ENCODE data around the gene PLPPR3.

PLPPR3 gene

GRCh38 chr19:821825-822503, at the start of gene PLPPR3:
TSS of gene PLPPR3 (minus strand) at chr19:821955. CDS start at chr19:821559, 396 bp downstream.
- H3K9me3 ChIP-seq (ENCODE audit: control insufficient read depth in 2 of 2, low read length in 2 of 2) = no peaks in the 10 kb centered on the region
- H3K27me3 ChIP-seq (ENCODE audit: control insufficient read depth in 2 of 2, insufficient read depth in 2 of 2, low read length in 2 of 2) = peaks cover 2 to 5% of the 10 kb centered on the region in 2 donors
- no peak within 1 kb of the TSS for H3K4me3 ChIP-seq (ENCODE audit: low read length in 2 of 2)
- no peaks in the 10 kb centered on the region for H3K36me3 ChIP-seq (ENCODE audit: control insufficient read depth in 2 of 2, insufficient read depth in 2 of 2, low read length in 2 of 2)
- no peak within 1 kb of the TSS for H3K27ac ChIP-seq (ENCODE audit: low read depth in 2 of 2, low read length in 2 of 2)
- peaks cover 0 to 2% of the 10 kb centered on the region in 2 donors for H3K4me1 ChIP-seq (ENCODE audit: control insufficient read depth in 2 of 2, insufficient read depth in 2 of 2, low read length in 2 of 2)
- no peak within 1 kb of the TSS for H3K9ac ChIP-seq (ENCODE audit: low read depth in 1 of 2, low read length in 2 of 2)

- Histone ChIP-seq H3K27me3 (ENCODE audit: control insufficient read depth in 2 of 2, insufficient read depth in 2 of 2, low read length in 2 of 2) (no peaks in the 10 kb centered on the region), H3K9ac (ENCODE audit: low read depth in 1 of 2, low read length in 2 of 2) (no peak overlapping the region), H3K4me3 (ENCODE audit: low read length in 2 of 2) (no peak overlapping the region), H3K4me1 (ENCODE audit: control insufficient read depth in 2 of 2, insufficient read depth in 2 of 2, low read length in 2 of 2) (peaks cover 11 to 20% of the 10 kb centered on the region in 2 donors), H3K9me3 (ENCODE audit: control insufficient read depth in 2 of 2, low read length in 2 of 2) (no peaks in the 10 kb centered on the region), H3K36me3 (ENCODE audit: control insufficient read depth in 2 of 2, insufficient read depth in 2 of 2, low read length in 2 of 2) (peaks cover 8 to 12% of the 10 kb centered on the region in 2 donors), H3K27ac (ENCODE audit: low read depth in 2 of 2, low read length in 2 of 2) (peak overlapping the region; percentile 2 to 32)
Measured at GRCh38 chr19:870963-871401, 49.2 kb upstream of the PLPPR3 start.

DNA sequence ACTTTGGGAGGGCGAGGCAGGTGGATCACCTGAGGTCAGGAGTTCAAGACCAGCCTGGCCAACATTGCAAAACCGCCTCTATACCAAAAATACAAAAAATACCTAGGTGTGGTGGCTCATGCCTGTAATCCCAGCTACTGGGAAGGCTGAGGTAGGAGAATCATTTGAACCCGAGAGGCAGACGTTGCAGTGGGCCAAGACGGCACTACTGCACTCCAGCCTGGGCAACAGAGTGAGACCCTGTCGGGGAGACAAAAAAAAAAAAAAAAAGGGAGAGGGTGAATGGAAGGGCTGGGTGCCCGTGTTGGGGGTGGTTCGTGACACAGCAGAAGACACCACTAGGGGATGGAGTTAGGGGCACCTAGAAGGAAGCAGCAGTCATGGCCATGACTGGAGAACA, 48.6 kb upstream of the PLPPR3 start:
- Histone ChIP-seq H3K27me3 (ENCODE audit: control insufficient read depth in 2 of 2, insufficient read depth in 2 of 2, low read length in 2 of 2) (no peaks in the 10 kb centered on the region), H3K4me1 (ENCODE audit: control insufficient read depth in 2 of 2, insufficient read depth in 2 of 2, low read length in 2 of 2) (peaks cover 11 to 20% of the 10 kb centered on the region in 2 donors), H3K4me3 (ENCODE audit: low read length in 2 of 2) (no peak overlapping the region), H3K9me3 (ENCODE audit: control insufficient read depth in 2 of 2, low read length in 2 of 2) (no peaks in the 10 kb centered on the region), H3K9ac (ENCODE audit: low read depth in 1 of 2, low read length in 2 of 2) (no peak overlapping the region), H3K27ac (ENCODE audit: low read depth in 2 of 2, low read length in 2 of 2) (peak overlapping the region; percentile 75 to 76), H3K36me3 (ENCODE audit: control insufficient read depth in 2 of 2, insufficient read depth in 2 of 2, low read length in 2 of 2) (peaks cover 6 to 12% of the 10 kb centered on the region in 2 donors)

DNA sequence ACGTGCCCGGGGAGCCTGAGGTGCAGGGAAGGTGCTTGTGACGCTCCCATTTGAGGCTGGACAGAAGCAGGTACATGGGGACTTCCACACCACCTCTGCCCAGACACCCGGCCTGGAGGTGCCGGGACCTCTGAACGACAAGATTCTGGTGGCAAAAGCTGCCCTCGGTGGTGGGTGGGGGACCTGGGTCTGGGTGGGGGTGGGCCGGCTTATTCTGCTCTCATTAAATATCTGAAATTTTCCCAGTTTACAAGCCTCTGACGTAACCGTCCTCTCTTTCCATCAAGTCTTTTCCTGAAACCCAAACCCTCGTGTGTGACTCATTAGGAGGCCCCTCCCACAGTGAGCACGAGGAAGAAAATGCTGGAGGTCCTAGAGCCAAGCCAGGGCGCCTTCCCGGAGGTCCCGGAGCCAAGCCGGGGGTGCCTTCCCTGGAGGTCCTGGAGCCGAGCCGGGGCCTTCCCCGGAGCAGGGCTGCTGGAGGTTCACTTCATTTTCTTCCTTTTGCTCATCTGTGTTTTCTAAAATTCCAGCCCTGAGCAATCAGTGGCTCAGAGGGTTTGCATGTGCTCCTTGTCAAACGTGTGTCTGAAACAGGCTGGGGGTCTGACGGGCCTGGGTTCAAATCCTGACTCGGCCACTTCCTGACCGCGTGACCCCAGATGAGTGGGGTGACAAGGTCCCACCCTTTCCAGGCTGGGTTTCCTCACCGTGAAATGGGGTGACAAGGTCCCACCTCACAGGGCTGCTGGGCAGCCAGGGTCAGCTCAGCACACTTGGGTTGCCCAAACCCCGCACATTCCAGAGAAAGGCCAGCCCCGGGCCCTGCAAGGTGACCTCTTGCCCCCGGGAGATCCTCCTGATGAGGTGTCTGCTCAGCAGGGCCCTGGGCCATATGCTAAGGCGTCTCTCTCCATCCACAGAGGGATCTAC, 47.8 kb upstream of the PLPPR3 start:
- Histone ChIP-seq H3K36me3 (ENCODE audit: control insufficient read depth in 2 of 2, insufficient read depth in 2 of 2, low read length in 2 of 2) (peaks cover 6 to 12% of the 10 kb centered on the region in 2 donors), H3K27ac (ENCODE audit: low read depth in 2 of 2, low read length in 2 of 2) (peak overlapping the region; percentile 75 to 76)

GRCh38 chr19:868458-869244, 46.9 kb upstream of the PLPPR3 start:
- peak overlapping the region; percentile 65 for H3K27ac ChIP-seq (ENCODE audit: low read depth in 2 of 2, low read length in 2 of 2)
- H3K9ac ChIP-seq (ENCODE audit: low read depth in 1 of 2, low read length in 2 of 2) = peak overlapping the region in 1 of 2 donors; percentile 24
- peaks cover 6 to 12% of the 10 kb centered on the region in 2 donors for H3K36me3 ChIP-seq (ENCODE audit: control insufficient read depth in 2 of 2, insufficient read depth in 2 of 2, low read length in 2 of 2)
- no peaks in the 10 kb centered on the region for H3K9me3 ChIP-seq (ENCODE audit: control insufficient read depth in 2 of 2, low read length in 2 of 2)
- H3K4me3 ChIP-seq (ENCODE audit: low read length in 2 of 2) = no peak overlapping the region
- no peaks in the 10 kb centered on the region for H3K27me3 ChIP-seq (ENCODE audit: control insufficient read depth in 2 of 2, insufficient read depth in 2 of 2, low read length in 2 of 2)
- H3K4me1 ChIP-seq (ENCODE audit: control insufficient read depth in 2 of 2, insufficient read depth in 2 of 2, low read length in 2 of 2) = peaks cover 11 to 23% of the 10 kb centered on the region in 2 donors

More for the DNA sequence above, 47.8 kb upstream of the PLPPR3 start:
- Histone ChIP-seq H3K9me3 (ENCODE audit: control insufficient read depth in 2 of 2, low read length in 2 of 2) (no peaks in the 10 kb centered on the region), H3K4me1 (ENCODE audit: control insufficient read depth in 2 of 2, insufficient read depth in 2 of 2, low read length in 2 of 2) (peaks cover 11 to 20% of the 10 kb centered on the region in 2 donors), H3K4me3 (ENCODE audit: low read length in 2 of 2) (no peak overlapping the region), H3K27me3 (ENCODE audit: control insufficient read depth in 2 of 2, insufficient read depth in 2 of 2, low read length in 2 of 2) (no peaks in the 10 kb centered on the region), H3K9ac (ENCODE audit: low read depth in 1 of 2, low read length in 2 of 2) (no peak overlapping the region)

DNA sequence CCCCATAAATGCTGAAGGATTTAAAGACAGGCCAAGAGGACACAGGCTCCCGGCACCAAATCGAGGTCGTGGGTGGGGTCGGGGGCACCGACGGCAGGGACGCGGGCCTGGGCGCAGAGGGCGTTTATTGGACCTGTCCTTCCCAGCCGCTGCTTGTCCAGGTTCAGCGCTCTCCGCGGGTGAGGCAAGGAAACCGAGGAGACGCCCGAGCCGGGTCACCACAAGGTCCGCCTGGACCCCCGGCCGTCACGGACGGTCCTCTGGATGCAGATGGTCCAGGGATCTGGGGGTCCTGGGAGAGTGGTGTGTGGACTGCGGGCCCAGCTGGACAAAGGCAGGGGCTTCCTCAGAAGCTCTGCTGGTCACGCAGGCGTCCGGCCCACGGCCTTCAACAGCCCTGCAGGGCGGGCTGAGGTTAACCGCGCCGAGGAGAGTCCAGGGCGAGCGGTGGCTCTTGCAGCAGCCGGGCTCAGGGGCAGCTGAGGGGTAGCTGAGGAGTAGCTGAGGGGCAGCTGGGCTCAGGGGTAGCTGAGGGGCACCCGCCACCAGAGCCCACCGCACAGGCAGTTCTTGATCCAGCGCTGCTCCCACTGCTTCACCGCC, 46.2 kb upstream of the PLPPR3 start:
- Histone ChIP-seq H3K27ac (ENCODE audit: low read depth in 2 of 2, low read length in 2 of 2) (no peak overlapping the region), H3K9me3 (ENCODE audit: control insufficient read depth in 2 of 2, low read length in 2 of 2) (no peaks in the 10 kb centered on the region), H3K4me1 (ENCODE audit: control insufficient read depth in 2 of 2, insufficient read depth in 2 of 2, low read length in 2 of 2) (peaks cover 9 to 29% of the 10 kb centered on the region in 2 donors)

DNA sequence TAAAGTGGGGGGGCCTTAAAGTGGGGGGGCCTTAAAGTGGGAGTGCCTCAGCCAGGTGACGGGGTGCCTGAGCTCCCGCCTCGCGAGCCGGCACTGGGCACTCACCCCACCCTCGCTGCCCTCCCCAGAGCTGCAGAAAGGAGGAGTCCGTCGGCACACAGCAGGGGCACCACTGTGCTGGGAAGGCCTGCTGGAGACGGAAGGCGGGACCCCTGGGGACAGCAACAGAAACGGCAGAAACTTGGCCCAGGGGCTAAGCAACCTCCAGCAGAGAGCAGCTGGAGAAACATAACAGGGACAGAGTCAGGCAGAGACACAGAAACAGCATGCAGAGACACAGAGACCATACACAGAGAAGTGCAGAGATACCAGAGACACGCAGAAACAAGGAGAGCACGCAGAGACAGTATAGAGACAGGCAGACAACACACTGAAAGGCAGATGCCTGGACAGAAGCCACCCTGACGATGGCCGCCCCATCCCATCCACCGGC, 45.6 kb upstream of the PLPPR3 start:
- H3K36me3 ChIP-seq (ENCODE audit: control insufficient read depth in 2 of 2, insufficient read depth in 2 of 2, low read length in 2 of 2) = peaks cover 6 to 12% of the 10 kb centered on the region in 2 donors
- H3K9ac ChIP-seq (ENCODE audit: low read depth in 1 of 2, low read length in 2 of 2) = no peak overlapping the region
- H3K27ac ChIP-seq (ENCODE audit: low read depth in 2 of 2, low read length in 2 of 2) = no peak overlapping the region
- no peaks in the 10 kb centered on the region for H3K9me3 ChIP-seq (ENCODE audit: control insufficient read depth in 2 of 2, low read length in 2 of 2)
- no peak overlapping the region for H3K4me3 ChIP-seq (ENCODE audit: low read length in 2 of 2)
- H3K27me3 ChIP-seq (ENCODE audit: control insufficient read depth in 2 of 2, insufficient read depth in 2 of 2, low read length in 2 of 2) = no peaks in the 10 kb centered on the region
- H3K4me1 ChIP-seq (ENCODE audit: control insufficient read depth in 2 of 2, insufficient read depth in 2 of 2, low read length in 2 of 2) = peaks cover 11 to 33% of the 10 kb centered on the region in 2 donors

More for the DNA sequence above, 46.2 kb upstream of the PLPPR3 start:
- Histone ChIP-seq H3K4me3 (ENCODE audit: low read length in 2 of 2) (no peak overlapping the region), H3K9ac (ENCODE audit: low read depth in 1 of 2, low read length in 2 of 2) (no peak overlapping the region), H3K27me3 (ENCODE audit: control insufficient read depth in 2 of 2, insufficient read depth in 2 of 2, low read length in 2 of 2) (no peaks in the 10 kb centered on the region), H3K36me3 (ENCODE audit: control insufficient read depth in 2 of 2, insufficient read depth in 2 of 2, low read length in 2 of 2) (peaks cover 6 to 12% of the 10 kb centered on the region in 2 donors)

GRCh38 chr19:866769-867300, 45.1 kb upstream of the PLPPR3 start:
- Histone ChIP-seq H3K9ac (ENCODE audit: low read depth in 1 of 2, low read length in 2 of 2) (no peak overlapping the region), H3K4me3 (ENCODE audit: low read length in 2 of 2) (no peak overlapping the region), H3K4me1 (ENCODE audit: control insufficient read depth in 2 of 2, insufficient read depth in 2 of 2, low read length in 2 of 2) (peaks cover 6 to 27% of the 10 kb centered on the region in 2 donors), H3K27ac (ENCODE audit: low read depth in 2 of 2, low read length in 2 of 2) (no peak overlapping the region), H3K9me3 (ENCODE audit: control insufficient read depth in 2 of 2, low read length in 2 of 2) (no peaks in the 10 kb centered on the region), H3K27me3 (ENCODE audit: control insufficient read depth in 2 of 2, insufficient read depth in 2 of 2, low read length in 2 of 2) (no peaks in the 10 kb centered on the region), H3K36me3 (ENCODE audit: control insufficient read depth in 2 of 2, insufficient read depth in 2 of 2, low read length in 2 of 2) (peaks cover 6 to 12% of the 10 kb centered on the region in 2 donors)

- H3K4me1 ChIP-seq (ENCODE audit: control insufficient read depth in 2 of 2, insufficient read depth in 2 of 2, low read length in 2 of 2) = peaks cover 5 to 18% of the 10 kb centered on the region in 2 donors
- H3K27ac ChIP-seq (ENCODE audit: low read depth in 2 of 2, low read length in 2 of 2) = peak overlapping the region in 1 of 2 donors; percentile 38
- H3K9ac ChIP-seq (ENCODE audit: low read depth in 1 of 2, low read length in 2 of 2) = no peak overlapping the region
- H3K4me3 ChIP-seq (ENCODE audit: low read length in 2 of 2) = no peak overlapping the region
- no peaks in the 10 kb centered on the region for H3K27me3 ChIP-seq (ENCODE audit: control insufficient read depth in 2 of 2, insufficient read depth in 2 of 2, low read length in 2 of 2)
- no peaks in the 10 kb centered on the region for H3K9me3 ChIP-seq (ENCODE audit: control insufficient read depth in 2 of 2, low read length in 2 of 2)
- H3K36me3 ChIP-seq (ENCODE audit: control insufficient read depth in 2 of 2, insufficient read depth in 2 of 2, low read length in 2 of 2) = peaks cover 3 to 5% of the 10 kb centered on the region in 2 donors
Measured at GRCh38 chr19:863315-863620, 41.5 kb upstream of the PLPPR3 start.
